A549 (cell line): ENCODE results near the gene C10orf62. TPM values are rescaled to one million over a fixed set of nuclear protein-coding genes. Genes with fewer than 3 reads are reported as not detected.

ENCODE experiments used
- ATAC-seq, 2 experiments: fragments of 200-7000 bp in 1 of 2; fragments of >200 bp in 1 of 2; cut with Nextera tagmentation in 1 of 2; cut with Tn5 transposase in 1 of 2; 3 replicates each; pipeline versions ENCODE4 v1.8.0 to v1.9.1; 2018 to 2020; ENCODE audit warnings: mild to moderate bottlenecking in 1 of 2, moderate library complexity in 1 of 2
- CTCF ChIA-PET: fragments of 300-600 bp; sonication (Branson Sonifier 250); formaldehyde crosslinking; extraction: SDS; loops from one replicate; lab custom pipeline; 2021; ENCODE audit warnings: antibody characterized with exemption, inconsistent platforms; lab: Yijun Ruan, JAX
- POLR2A ChIA-PET: fragments of 350-600 bp; formaldehyde crosslinking; extraction: SDS; loops from one replicate; lab custom pipeline; 2021; ENCODE audit warnings: antibody characterized with exemption, inconsistent platforms; lab: Yijun Ruan, JAX
- DNase-seq, 2 experiments: peaks; one replicate each; pipeline versions ENCODE4 v3.0.0 to v3.0.0-alpha.2; 2011 to 2016; ENCODE audit warnings: low read depth in 1 of 2, low spot score in 1 of 2
- FAIRE-seq: peaks from 2 replicates; lab custom pipeline; 2011; peaks lifted over from hg19 to GRCh38; lab: Jason Lieb, UNC
- H3K27ac ChIP-seq, 2 experiments: fragments of >200 bp; sonication (Bioruptor Twin); formaldehyde crosslinking; 3 replicates each; pipeline ENCODE4 v1.5.1; 2016 to 2017
- H3K4me1 ChIP-seq: fragments of >200 bp; sonication (Bioruptor Twin); formaldehyde crosslinking; 3 replicates; pipeline ENCODE4 v1.6.1; 2016
- H3K4me2 ChIP-seq: fragments of >200 bp; sonication (Bioruptor Twin); formaldehyde crosslinking; 3 replicates; pipeline ENCODE4 v1.6.1; 2016
- H3K4me3 ChIP-seq: fragments of >200 bp; sonication (Bioruptor Twin); formaldehyde crosslinking; 3 replicates; pipeline ENCODE4 v1.5.1; 2016
- H3K9me3 ChIP-seq: fragments of >200 bp; sonication (Bioruptor Twin); formaldehyde crosslinking; 3 replicates; pipeline ENCODE4 v1.6.1; 2016
- ATOH8 ChIP-seq: fragments of 250-450 bp; sonication (Bioruptor Pico); IDR thresholded peaks from 2 replicates; pipeline ENCODE4 v1.5.0; 2020; ENCODE audit warnings: low read depth, mild to moderate bottlenecking, moderate library complexity
- BCL3 ChIP-seq: fragments of >200 bp; sonication (Bioruptor Twin); formaldehyde crosslinking; IDR thresholded peaks from 3 replicates; pipeline ENCODE4 v1.6.1; 2016
- BHLHE40 ChIP-seq: IDR thresholded peaks from 2 replicates; pipeline ENCODE4 v1.6.1; 2012; ENCODE audit warnings: low read depth, low read length, inconsistent platforms
- CBX8 ChIP-seq: fragments of 200-600 bp; sonication (generic); IDR thresholded peaks from 2 replicates; pipeline ENCODE4 v1.6.1; 2016
- CEBPB ChIP-seq, 2 experiments: fragments of >200 bp in 1 of 2; sonication (Bioruptor Twin) in 1 of 2; formaldehyde crosslinking in 1 of 2; IDR thresholded peaks; 2 replicates each; pipeline ENCODE4 v1.6.1; 2012 to 2016
- CHD2 ChIP-seq: fragments of 150-350 bp; IDR thresholded peaks from 2 replicates; pipeline ENCODE4 v1.6.1; 2014; ENCODE audit warnings: low read length; ENCODE audit not compliant: partially characterized antibody
- CHD4 ChIP-seq: fragments of 200-600 bp; sonication (generic); IDR thresholded peaks from 2 replicates; pipeline ENCODE4 v1.6.1; 2016; ENCODE audit warnings: antibody characterized with exemption, mild to moderate bottlenecking, borderline replicate concordance
- CTCF ChIP-seq: fragments of >200 bp; sonication (Bioruptor Twin); formaldehyde crosslinking; IDR thresholded peaks from 3 replicates; pipeline ENCODE4 v1.5.1; 2016
- EHMT2 ChIP-seq: fragments of 200-600 bp; sonication (generic); IDR thresholded peaks from 2 replicates; pipeline ENCODE4 v1.6.1; 2016; ENCODE audit warnings: antibody characterized with exemption, low read depth, mild to moderate bottlenecking, moderate library complexity
- EP300 ChIP-seq, 2 experiments: fragments of >200 bp; sonication (Bioruptor Twin); formaldehyde crosslinking; IDR thresholded peaks; 2 replicates in 1 of 2; 3 replicates in 1 of 2; pipeline ENCODE4 v1.6.1; 2016 to 2017
- FOSL2 ChIP-seq, 2 experiments: fragments of 450-650 bp in 1 of 2; fragments of >200 bp in 1 of 2; sonication (Bioruptor Twin) in 1 of 2; formaldehyde crosslinking; IDR thresholded peaks; 2 replicates each; pipeline versions ENCODE4 v1.5.0 to v1.6.1; 2016 to 2020; ENCODE audit warnings: mild to moderate bottlenecking in 1 of 2, moderate library complexity in 1 of 2
- FOXS1 ChIP-seq: fragments of 250-450 bp; sonication (Bioruptor Pico); IDR thresholded peaks from 2 replicates; pipeline ENCODE4 v1.5.0; 2020; ENCODE audit warnings: mild to moderate bottlenecking, moderate library complexity
- GATA3 ChIP-seq: IDR thresholded peaks from 2 replicates; pipeline ENCODE4 v1.6.1; 2012; ENCODE audit warnings: borderline replicate concordance
- HDAC2 ChIP-seq: fragments of 200-600 bp; sonication (generic); IDR thresholded peaks from 2 replicates; pipeline ENCODE4 v1.6.1; 2016
- HEYL ChIP-seq: fragments of 250-450 bp; sonication (Bioruptor Pico); IDR thresholded peaks from 2 replicates; pipeline ENCODE4 v1.8.0; 2021; ENCODE audit warnings: mild to moderate bottlenecking, moderate library complexity
- HMGXB4 ChIP-seq: fragments of 250-450 bp; sonication (Bioruptor Pico); IDR thresholded peaks from 2 replicates; pipeline ENCODE4 v1.5.0; 2021; ENCODE audit warnings: mild to moderate bottlenecking, moderate library complexity, borderline replicate concordance
- HOXB13 ChIP-seq: fragments of 250-450 bp; sonication (Bioruptor Pico); IDR thresholded peaks from 2 replicates; pipeline ENCODE4 v1.5.0; 2020; ENCODE audit warnings: low read depth, mild to moderate bottlenecking, moderate library complexity
- HOXB5 ChIP-seq: fragments of 250-450 bp; sonication (Bioruptor Pico); IDR thresholded peaks from 2 replicates; pipeline ENCODE4 v1.5.0; 2020; ENCODE audit warnings: mild to moderate bottlenecking, moderate library complexity
- JUN ChIP-seq, 2 experiments: fragments of >200 bp; sonication (Bioruptor Twin); formaldehyde crosslinking; IDR thresholded peaks; 2 replicates in 1 of 2; 3 replicates in 1 of 2; pipeline ENCODE4 v1.6.1; 2016 to 2017
- JUNB ChIP-seq: fragments of >200 bp; sonication (Bioruptor Twin); formaldehyde crosslinking; IDR thresholded peaks from 2 replicates; pipeline ENCODE4 v1.6.1; 2016
- MAFK ChIP-seq: fragments of 450-650 bp; IDR thresholded peaks from 2 replicates; pipeline ENCODE4 v1.6.1; 2014; ENCODE audit not compliant: partially characterized antibody
- MAX ChIP-seq: IDR thresholded peaks from 2 replicates; pipeline ENCODE4 v1.6.1; 2012
- NPAS2 ChIP-seq: fragments of 250-450 bp; sonication (Bioruptor Pico); IDR thresholded peaks from 2 replicates; pipeline ENCODE4 v1.8.0; 2022; ENCODE audit warnings: mild to moderate bottlenecking, moderate library complexity, borderline replicate concordance
- NR3C1 ChIP-seq: fragments of >200 bp; sonication (Bioruptor Twin); formaldehyde crosslinking; IDR thresholded peaks from 3 replicates; pipeline ENCODE4 v1.6.1; 2017
- PBX3 ChIP-seq: IDR thresholded peaks from 2 replicates; pipeline ENCODE4 v1.6.1; 2012
- PHF8 ChIP-seq: fragments of 200-600 bp; sonication (generic); IDR thresholded peaks from 2 replicates; pipeline ENCODE4 v1.6.1; 2016; ENCODE audit warnings: low read depth, mild to moderate bottlenecking, antibody characterized with exemption, moderate library complexity, borderline replicate concordance
- POLR2A ChIP-seq: IDR thresholded peaks from 2 replicates; pipeline ENCODE4 v1.6.1; 2012; ENCODE audit warnings: mild to moderate bottlenecking, low read length
- RAD21 ChIP-seq, 2 experiments: fragments of >200 bp in 1 of 2; sonication (Bioruptor Twin) in 1 of 2; formaldehyde crosslinking in 1 of 2; IDR thresholded peaks in 1 of 2; conservative IDR thresholded peaks in 1 of 2; 2 replicates in 1 of 2; 3 replicates in 1 of 2; pipeline ENCODE4 v1.6.1; 2012 to 2018; ENCODE audit warnings: inconsistent platforms in 1 of 2
- RARB ChIP-seq: fragments of 250-450 bp; sonication (Bioruptor Pico); IDR thresholded peaks from 2 replicates; pipeline ENCODE4 v1.8.0; 2021; ENCODE audit warnings: mild to moderate bottlenecking, moderate library complexity
- RCOR1 ChIP-seq: fragments of 150-350 bp; IDR thresholded peaks from 2 replicates; pipeline ENCODE4 v1.6.1; 2014; ENCODE audit warnings: antibody characterized with exemption, low read length, low read depth
- RFX5 ChIP-seq: fragments of 450-650 bp; IDR thresholded peaks from 2 replicates; pipeline ENCODE4 v1.7.1; 2014; ENCODE audit warnings: antibody characterized with exemption, mild to moderate bottlenecking, moderate library complexity
- RNF2 ChIP-seq: fragments of 200-600 bp; sonication (generic); IDR thresholded peaks from 2 replicates; pipeline ENCODE4 v1.6.1; 2016; ENCODE audit warnings: low read depth, mild to moderate bottlenecking, antibody characterized with exemption, moderate library complexity, borderline replicate concordance
- SMC3 ChIP-seq: fragments of >200 bp; sonication (Bioruptor Twin); formaldehyde crosslinking; IDR thresholded peaks from 3 replicates; pipeline ENCODE4 v1.6.1; 2018; ENCODE audit warnings: inconsistent platforms
- ZSCAN20 ChIP-seq: fragments of 250-450 bp; sonication (Bioruptor Pico); IDR thresholded peaks from 2 replicates; pipeline ENCODE4 v1.8.0; 2022; ENCODE audit warnings: mild to moderate bottlenecking, moderate library complexity
- WGBS: methylation state at CpG from one replicate; pipeline ENCODE4 v1.1.6; 2017; ENCODE audit errors: missing lambda C conversion rate; 5-methylcytosine and 5-hydroxymethylcytosine counted together
- polyA plus RNA-seq, 4 experiments: library from polyadenylated mRNA; depleted of rRNA in 3 of 4; stranded (reverse); fragments of >200 nt; fragmentation: RNase III in 1 of 4; extraction: RNeasy Plus Mini Kit Qiagen cat#74134 plus additional on column Dnase treatment in 1 of 4; gene quantifications; 2 replicates in 3 of 4; 3 replicates in 1 of 4; pipeline ENCODE4 v1.2.3, GENCODE V29; 2011 to 2017

The C10orf62 gene
- polyA plus RNA-seq, 2 of the 4 experiments (the other 2 are of a cell fraction) = not detected

GRCh38 chr10:97574374-97575126 is 15.0 kb upstream of the C10orf62 start:
- FAIRE-seq (peak; percentile 100), DNase-seq (peak; percentile 98 to 100), ATAC-seq (peak; percentile 82 to 84)
- Histone ChIP-seq H3K4me3 (no peak overlapping the region), H3K4me2 (peak overlapping the region; percentile 72), H3K9me3 (no peaks in the 10 kb centered on the region), H3K27ac (peak overlapping the region; percentile 91 to 93), H3K4me1 (peaks cover 63% of the 10 kb centered on the region)
- POLR2A ChIA-PET = interaction anchor here (0.8 to 2.1 kb wide), 7 partner anchors 9 to 150 kb away, joined by 3 to 9 read pairs (median 5); partner anchors contain the start of genes AVPI1 and HOGA1
- CTCF ChIA-PET = interaction anchor here (0.6 to 33.8 kb wide), 12 partner anchors 18 to 157 kb away, joined by 3 to 1048 read pairs (median 4); partner anchors contain the start of genes C10orf62 and HOGA1
- 22% methylated on average over 4 of the region's 4 CpGs for WGBS
- TF ChIP-seq NPAS2 (CRISPR knock-in tag) (no peak), PBX3 (no peak), FOSL2 (IDR thresholded peaks at IDR 0.05) (peak; percentile 89), FOSL2 (CRISPR knock-in tag; IDR thresholded peaks at IDR 0.05) (peak; percentile 99), MAFK (no peak), EHMT2 (no peak), RFX5 (peak; percentile 91), MAX (peak; percentile 96), HOXB5 (CRISPR knock-in tag) (no peak), PHF8 (no peak), JUN (IDR thresholded peaks at IDR 0.05) (peak; percentile 85 to 90; a peak in 4 of 5 replicates), CEBPB (IDR thresholded peaks at IDR 0.05) (peak in 1 of 2 experiments; percentile 64; a peak in 1 of 4 replicates), RNF2 (no peak), HEYL (CRISPR knock-in tag) (no peak), BHLHE40 (peak; percentile 82), HOXB13 (CRISPR knock-in tag) (peak; percentile 63; the same call in 1 of the 2 replicates), HMGXB4 (CRISPR knock-in tag) (no peak), RCOR1 (no peak), ATOH8 (CRISPR knock-in tag) (no peak), EP300 (IDR thresholded peaks at IDR 0.05) (peak; percentile 73 to 85; a peak in 2 of 5 replicates), RAD21 (conservative IDR thresholded peaks at IDR 0.05 in 1 of 2, IDR thresholded peaks at IDR 0.05 in 1 of 2) (peak in 1 of 2 experiments; percentile 35; a peak in 2 of 5 replicates), SMC3 (peak; percentile 26; the same call in 1 of the 3 replicates), CTCF (no peak), POLR2A (no peak), CBX8 (no peak), CHD2 (no peak), BCL3 (peak; percentile 79; the same call in 2 of the 3 replicates), CHD4 (no peak), RARB (CRISPR knock-in tag) (0 out of 2 replicates have a peak, but pooled peaks have one; percentile 37), JUNB (peak; percentile 81), NR3C1 (no peak), ZSCAN20 (no peak), GATA3 (peak; percentile 98), HDAC2 (no peak), FOXS1 (CRISPR knock-in tag) (peak; percentile 77; the same call in 1 of the 2 replicates)
